Kidney (tissue), 14 donors: ENCODE results near the gene PRKCQ. TPM values are rescaled to one million over a fixed set of nuclear protein-coding genes. Genes with fewer than 3 reads are reported as not detected.

Source experiments
- DNase-seq, 5 donors: peaks; one replicate each; pipeline ENCODE4 v3.0.0-alpha.2; 2013 to 2020
- FAIRE-seq: peaks from 2 replicates; lab custom pipeline; 2012; peaks lifted over from hg19 to GRCh38; lab: Jason Lieb, UNC
- H3K27ac ChIP-seq, 2 donors: one replicate each; pipeline ENCODE4 v1.7.0; 2013; ENCODE audit warnings: low read depth in 2 of 2, low read length in 2 of 2, inconsistent platforms in 1 of 2
- H3K27me3 ChIP-seq: one replicate; pipeline ENCODE4 v1.7.1; 2013; ENCODE audit warnings: low read length, inconsistent platforms; ENCODE audit not compliant: control insufficient read depth, insufficient read depth
- H3K36me3 ChIP-seq, 3 donors: one replicate each; pipeline versions ENCODE4 v1.7.0 to v1.7.1; 2013; ENCODE audit warnings: low read length in 3 of 3, control low read depth in 1 of 3, inconsistent platforms in 1 of 3; ENCODE audit not compliant: insufficient read depth in 3 of 3, control insufficient read depth in 2 of 3
- H3K4me1 ChIP-seq, 3 donors: one replicate each; pipeline versions ENCODE4 v1.7.0 to v1.7.1; 2013; ENCODE audit warnings: low read length in 3 of 3, inconsistent platforms in 1 of 3, low read depth in 1 of 3; ENCODE audit not compliant: control insufficient read depth in 2 of 3, insufficient read depth in 2 of 3
- H3K4me3 ChIP-seq, 3 donors: one replicate each; pipeline versions ENCODE4 v1.7.0 to v1.8.1; 2013; ENCODE audit warnings: low read length in 3 of 3, control low read depth in 1 of 3, inconsistent platforms in 1 of 3
- H3K9ac ChIP-seq, 3 donors: one replicate each; pipeline versions ENCODE4 v1.7.0 to v1.7.1; 2013; ENCODE audit warnings: low read length in 3 of 3, control low read depth in 1 of 3, inconsistent platforms in 1 of 3
- H3K9me3 ChIP-seq, 3 donors: one replicate each; pipeline versions ENCODE4 v1.7.0 to v1.7.1; 2013; ENCODE audit warnings: low read length in 3 of 3, control low read depth in 1 of 3, inconsistent platforms in 1 of 3; ENCODE audit not compliant: control insufficient read depth in 2 of 3, insufficient read depth in 1 of 3
- intact Hi-C: fragments of 100-400 bp; cut with DNase I; formaldehyde crosslinking; loops from one replicate; pipeline ENCODE4 v1.11.1; 2022
- polyA plus RNA-seq: library from polyadenylated mRNA; stranded (reverse); fragments of 350-450 nt; fragmentation: Illumina TruSeq; extraction: RNeasy Lipid Tissue Mini Kit (QIAGEN cat#74804); gene quantifications from one replicate; pipeline ENCODE4 v1.2.3, GENCODE V29; 2014; ENCODE audit warnings: low read depth, low replicate concordance; ENCODE audit not compliant: insufficient read depth
- total RNA-seq: library from RNA; stranded (reverse); fragmentation: NEBNext Ultra II Directional; extraction: Animal tissue kit (Norgen Biotek cat#: 25700); gene quantifications from one replicate; pipeline ENCODE4 v1.2.1, GENCODE V29; 2021
- TF ChIP-seq, protein P1 (sequence below): IDR thresholded peaks from 3 replicates; pipeline ENCODE4 v1.5.1; 2012; ENCODE audit warnings: mild to moderate bottlenecking, moderate library complexity, borderline replicate concordance; ENCODE audit not compliant: insufficient read depth; ENCODE audit errors: extremely low read depth
- donor health status: control.
- donor health status: control.
- donor health status: control.
- donor health status: control.
- donor health status: control.
- donor health status: DM: yes; HTN: yes; CAD: no.
- donor health status: Normal renal cell carcinoma (clear cell type).

Gene PRKCQ
- total and polyA plus RNA-seq, 2 donors from 2014 or later = 6.1 to 17.5 TPM

DNA sequence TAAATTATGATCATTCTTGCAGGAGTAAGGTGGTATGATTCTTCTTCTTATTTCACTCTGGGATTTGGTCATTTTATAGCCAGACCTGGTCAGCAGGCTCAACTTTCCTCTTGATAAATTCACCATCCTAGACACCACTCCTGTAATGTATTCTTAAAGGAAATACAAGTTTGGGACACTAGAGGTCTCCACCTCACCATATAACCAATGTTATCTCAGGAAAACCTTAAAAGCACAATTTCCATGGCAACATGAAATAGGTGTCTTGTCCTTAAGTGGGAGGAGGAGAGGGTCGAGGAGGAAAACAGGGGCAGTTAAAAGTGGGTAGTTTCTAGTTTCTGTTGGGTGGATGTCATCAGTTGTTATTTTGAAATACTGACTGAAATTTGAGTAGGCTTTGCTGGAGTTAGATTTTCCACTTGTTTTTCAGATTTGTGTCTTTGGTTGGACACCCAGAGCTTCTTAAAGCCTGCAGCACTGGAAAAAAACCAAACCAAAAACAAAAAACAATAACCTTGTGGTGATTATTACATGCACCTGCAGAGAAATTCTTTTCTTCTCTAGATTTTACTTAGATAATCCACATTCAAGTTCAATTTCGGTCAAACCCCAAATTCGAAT is 163.1 kb downstream of the PRKCQ start:
- no peaks in the 10 kb centered on the region for H3K36me3 ChIP-seq
- no peak overlapping the region for H3K9ac ChIP-seq
- DNase-seq (peak in 3 of 5 donors; percentile 40 to 90 (median 86)), FAIRE-seq (no peak)
- no peaks in the 10 kb centered on the region for H3K27me3 ChIP-seq
- intact Hi-C loops = no loop called here
- no peaks in the 10 kb centered on the region for H3K9me3 ChIP-seq
- no peak overlapping the region for H3K27ac ChIP-seq
- H3K4me1 ChIP-seq = no peaks in the 10 kb centered on the region
- no peak overlapping the region for H3K4me3 ChIP-seq
- TF ChIP-seq, protein P1, sequence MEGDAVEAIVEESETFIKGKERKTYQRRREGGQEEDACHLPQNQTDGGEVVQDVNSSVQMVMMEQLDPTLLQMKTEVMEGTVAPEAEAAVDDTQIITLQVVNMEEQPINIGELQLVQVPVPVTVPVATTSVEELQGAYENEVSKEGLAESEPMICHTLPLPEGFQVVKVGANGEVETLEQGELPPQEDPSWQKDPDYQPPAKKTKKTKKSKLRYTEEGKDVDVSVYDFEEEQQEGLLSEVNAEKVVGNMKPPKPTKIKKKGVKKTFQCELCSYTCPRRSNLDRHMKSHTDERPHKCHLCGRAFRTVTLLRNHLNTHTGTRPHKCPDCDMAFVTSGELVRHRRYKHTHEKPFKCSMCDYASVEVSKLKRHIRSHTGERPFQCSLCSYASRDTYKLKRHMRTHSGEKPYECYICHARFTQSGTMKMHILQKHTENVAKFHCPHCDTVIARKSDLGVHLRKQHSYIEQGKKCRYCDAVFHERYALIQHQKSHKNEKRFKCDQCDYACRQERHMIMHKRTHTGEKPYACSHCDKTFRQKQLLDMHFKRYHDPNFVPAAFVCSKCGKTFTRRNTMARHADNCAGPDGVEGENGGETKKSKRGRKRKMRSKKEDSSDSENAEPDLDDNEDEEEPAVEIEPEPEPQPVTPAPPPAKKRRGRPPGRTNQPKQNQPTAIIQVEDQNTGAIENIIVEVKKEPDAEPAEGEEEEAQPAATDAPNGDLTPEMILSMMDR = peak; percentile 66

DNA sequence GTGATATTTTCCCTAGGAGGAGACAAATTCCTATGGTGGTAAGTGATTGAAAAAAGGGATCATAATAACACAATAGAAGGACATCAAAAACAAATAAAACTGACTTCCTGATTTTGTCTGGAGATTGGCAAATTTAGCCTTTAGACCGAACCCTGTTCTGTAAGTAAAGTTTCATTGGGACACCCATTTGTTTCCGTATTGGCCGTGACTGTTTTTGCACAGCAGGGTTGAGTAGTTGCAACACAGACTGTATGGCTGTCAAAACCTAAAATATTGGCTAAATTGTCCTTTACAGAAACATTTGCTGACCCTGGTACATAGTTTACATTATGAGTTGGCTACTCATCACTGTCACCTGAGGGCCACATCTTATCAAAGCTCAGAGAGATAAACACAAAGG is 168.6 kb downstream of the PRKCQ start:
- Histone ChIP-seq H3K27ac (no peak overlapping the region), H3K36me3 (no peaks in the 10 kb centered on the region), H3K4me3 (no peak overlapping the region), H3K9ac (no peak overlapping the region), H3K9me3 (no peaks in the 10 kb centered on the region), H3K4me1 (peaks cover 0 to 2% (median 0%) of the 10 kb centered on the region in 3 donors), H3K27me3 (no peaks in the 10 kb centered on the region)
- TF ChIP-seq, protein P1 = no peak
- FAIRE-seq (no peak), DNase-seq (no peak)
- intact Hi-C loops = no loop called here

DNA sequence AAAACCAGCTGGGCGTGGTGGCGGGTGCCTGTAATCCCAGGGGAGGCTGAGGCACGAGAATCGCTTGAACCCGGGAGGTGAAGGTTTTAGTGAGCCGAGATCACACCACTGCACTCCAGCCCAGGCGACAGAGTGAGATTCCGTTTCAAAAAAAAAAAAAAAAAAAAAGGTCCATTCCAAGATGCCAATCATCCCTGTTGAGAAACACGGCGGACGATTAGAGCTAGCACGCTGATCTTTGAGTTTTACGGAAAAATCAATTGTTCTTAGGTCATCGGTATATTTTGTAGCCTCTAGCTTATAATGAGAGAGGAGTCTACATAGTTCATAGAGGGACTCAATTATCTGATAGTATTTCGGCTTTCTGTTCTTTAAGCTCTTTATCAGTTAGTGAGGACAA is 169.2 kb downstream of the PRKCQ start:
- DNase-seq = no peak
- no peaks in the 10 kb centered on the region for H3K27me3 ChIP-seq
- no peaks in the 10 kb centered on the region for H3K36me3 ChIP-seq
- H3K4me1 ChIP-seq = peaks cover 0 to 2% (median 0%) of the 10 kb centered on the region in 3 donors
- TF ChIP-seq, protein P1 = no peak
- FAIRE-seq = no peak
- H3K27ac ChIP-seq = no peak overlapping the region
- H3K4me3 ChIP-seq = no peak overlapping the region
- no peaks in the 10 kb centered on the region for H3K9me3 ChIP-seq
- H3K9ac ChIP-seq = no peak overlapping the region
- intact Hi-C loops = no loop called here
